ENCODE results near the gene LEMD1.

LEMD1 gene

DNA sequence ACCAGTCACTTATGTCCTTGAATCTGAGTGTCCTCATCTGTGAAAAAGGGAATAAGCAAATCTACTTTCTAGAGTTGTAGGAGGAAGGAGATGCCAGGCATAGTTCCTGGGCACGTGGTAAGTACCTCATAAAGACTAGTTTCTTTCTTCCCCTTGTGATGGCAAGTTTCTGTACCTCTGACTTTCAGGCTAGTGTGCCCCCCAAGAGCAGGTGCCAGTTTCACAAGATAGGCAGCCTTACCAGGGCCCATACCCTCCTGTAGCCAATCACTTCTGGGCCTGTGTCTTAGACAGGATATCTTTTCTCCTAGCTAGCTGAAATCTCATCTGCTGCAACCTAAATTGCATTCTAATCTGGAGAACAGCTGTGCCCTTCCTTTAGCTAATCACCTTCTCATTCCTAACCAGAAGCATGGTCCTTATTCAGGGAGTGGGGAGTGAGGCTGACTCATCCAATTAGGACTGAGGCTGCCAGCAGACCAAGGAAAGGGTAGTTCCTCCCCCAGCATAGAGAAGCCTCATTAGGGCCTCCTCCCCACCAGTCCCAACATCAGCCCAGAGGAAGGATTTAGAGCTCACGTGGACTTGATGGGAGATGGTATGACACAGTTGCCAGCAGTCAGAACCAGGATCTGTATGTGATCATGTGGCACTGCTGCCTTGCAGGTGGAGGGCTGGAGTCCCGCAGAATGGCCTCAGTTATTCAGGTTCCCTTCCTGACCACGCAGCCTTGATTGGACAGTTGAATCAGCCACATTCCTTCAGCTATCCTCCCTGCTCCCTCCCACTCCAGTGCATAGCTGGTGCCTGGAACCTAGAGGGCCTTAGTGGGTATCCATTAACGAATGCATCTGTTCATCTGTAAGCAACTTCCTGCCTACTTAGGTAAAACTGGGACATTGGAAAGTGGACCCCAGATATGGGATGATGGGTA is 73.0 kb downstream of the LEMD1 start:
- no peak for TF ChIP-seq JUND (IDR thresholded peaks at IDR 0.05; ENCODE audit: low read depth)
- DNase-seq (ENCODE audit: low read depth in 1 of 2, low spot score in 1 of 2), result no peak
- in situ Hi-C loops (cut with HindIII; ENCODE audit: low pct_unique_long_range_greater_than_20kb, low sequenced_read_pairs), result no loop called here

DNA sequence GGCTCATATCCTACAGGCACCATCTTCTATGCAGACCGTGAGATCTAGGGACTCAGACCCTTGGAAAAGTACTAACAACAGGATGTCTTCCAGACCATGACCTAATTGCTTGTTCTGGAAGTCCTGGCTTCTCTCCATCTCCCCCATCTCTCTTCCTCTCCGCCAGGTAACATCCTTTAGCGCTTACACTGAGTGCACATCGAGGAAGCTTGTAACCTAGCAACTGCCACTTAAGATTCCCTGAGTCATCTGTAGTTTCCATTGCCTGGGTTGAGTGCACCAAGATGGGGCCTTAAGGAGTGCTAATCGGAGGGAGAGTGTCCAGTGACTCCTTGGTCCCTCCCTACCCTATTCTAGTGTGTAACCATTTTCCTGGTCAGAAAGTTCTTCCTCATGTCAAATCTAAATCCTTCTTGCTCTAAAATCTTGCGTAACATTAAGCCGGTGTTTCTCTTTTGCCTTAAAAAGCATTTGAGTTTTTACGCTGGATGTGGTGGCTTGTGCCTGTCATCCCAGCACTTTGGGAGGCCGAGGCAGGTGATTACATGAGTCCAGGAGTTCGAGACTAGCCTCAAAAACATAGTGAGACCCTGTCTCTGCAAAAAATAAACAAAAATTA is 74.8 kb downstream of the LEMD1 start:
- DNase-seq (ENCODE audit: low read depth in 1 of 2, low spot score in 1 of 2), result no peak
- no peak for TF ChIP-seq JUND (IDR thresholded peaks at IDR 0.05; ENCODE audit: low read depth)
- in situ Hi-C loops (cut with HindIII; ENCODE audit: low pct_unique_long_range_greater_than_20kb, low sequenced_read_pairs), result no loop called here

DNA sequence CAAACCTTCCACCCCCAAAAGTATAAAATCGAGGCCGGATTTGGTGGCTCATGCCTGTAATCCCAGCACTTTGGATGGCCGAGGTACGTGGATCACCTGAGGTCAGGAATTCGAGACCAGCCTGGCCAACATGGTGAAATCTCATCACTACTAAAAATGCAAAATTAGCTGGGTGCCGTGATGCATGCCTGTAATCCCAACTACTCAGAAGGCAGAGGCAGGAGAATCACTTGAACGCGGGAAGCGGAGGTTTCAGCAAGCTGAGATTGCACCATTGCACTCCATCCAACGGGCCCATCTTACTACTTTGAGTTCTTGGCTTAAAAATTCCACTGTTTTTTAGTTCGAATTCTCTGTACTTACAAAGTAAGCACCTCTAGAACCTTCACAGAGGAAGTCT is 76.1 kb downstream of the LEMD1 start:
- in situ Hi-C loops (cut with HindIII; ENCODE audit: low pct_unique_long_range_greater_than_20kb, low sequenced_read_pairs), result no loop called here
- no peak for TF ChIP-seq JUND (IDR thresholded peaks at IDR 0.05; ENCODE audit: low read depth)
- DNase-seq (ENCODE audit: low read depth in 1 of 2, low spot score in 1 of 2), result no peak

DNA sequence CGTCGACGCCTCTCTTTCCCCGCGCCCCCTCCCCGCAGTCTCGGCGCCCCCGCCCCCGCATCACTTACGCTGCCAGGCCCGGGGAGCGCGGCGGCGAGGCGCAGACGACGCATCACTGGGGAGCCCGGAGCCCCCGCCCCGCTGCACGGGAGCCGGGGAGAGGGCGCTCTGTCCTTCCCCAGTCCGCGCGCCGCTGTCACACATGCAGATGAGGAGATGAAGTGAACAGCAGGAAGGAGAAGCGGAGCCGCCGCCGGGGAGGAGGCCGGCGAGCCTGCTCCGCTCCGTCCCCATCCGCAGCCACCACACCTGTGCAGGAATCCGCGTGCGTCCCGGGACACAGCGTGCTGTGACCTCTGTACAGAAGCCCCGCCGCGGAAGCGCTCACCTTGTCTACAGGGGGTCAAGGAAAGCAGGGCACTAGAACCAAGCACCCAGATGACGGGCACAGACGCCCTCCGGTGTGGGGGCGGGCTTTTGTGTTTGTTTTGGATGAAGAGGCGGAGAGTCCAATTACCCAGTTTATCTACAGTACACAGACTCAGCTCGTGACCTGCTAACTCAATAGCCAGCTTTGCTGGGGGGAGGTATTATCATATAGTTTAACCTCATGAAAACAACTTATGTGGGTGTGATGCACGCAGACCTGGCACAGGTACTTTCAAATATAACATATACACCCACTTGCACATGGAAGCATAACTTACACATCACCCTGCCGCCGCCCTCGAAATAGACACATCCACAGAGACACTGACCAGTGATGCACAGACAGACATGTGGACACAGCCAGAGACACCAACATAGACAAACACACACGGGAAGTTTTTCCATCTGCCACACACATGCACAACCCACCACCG is 77.6 kb downstream of the LEMD1 start:
- in situ Hi-C loops (cut with HindIII; ENCODE audit: low pct_unique_long_range_greater_than_20kb, low sequenced_read_pairs), result no loop called here
- DNase-seq (ENCODE audit: low read depth in 1 of 2, low spot score in 1 of 2), result peak; percentile 39 to 50
- TF ChIP-seq JUND (IDR thresholded peaks at IDR 0.05; ENCODE audit: low read depth), result no peak

DNA sequence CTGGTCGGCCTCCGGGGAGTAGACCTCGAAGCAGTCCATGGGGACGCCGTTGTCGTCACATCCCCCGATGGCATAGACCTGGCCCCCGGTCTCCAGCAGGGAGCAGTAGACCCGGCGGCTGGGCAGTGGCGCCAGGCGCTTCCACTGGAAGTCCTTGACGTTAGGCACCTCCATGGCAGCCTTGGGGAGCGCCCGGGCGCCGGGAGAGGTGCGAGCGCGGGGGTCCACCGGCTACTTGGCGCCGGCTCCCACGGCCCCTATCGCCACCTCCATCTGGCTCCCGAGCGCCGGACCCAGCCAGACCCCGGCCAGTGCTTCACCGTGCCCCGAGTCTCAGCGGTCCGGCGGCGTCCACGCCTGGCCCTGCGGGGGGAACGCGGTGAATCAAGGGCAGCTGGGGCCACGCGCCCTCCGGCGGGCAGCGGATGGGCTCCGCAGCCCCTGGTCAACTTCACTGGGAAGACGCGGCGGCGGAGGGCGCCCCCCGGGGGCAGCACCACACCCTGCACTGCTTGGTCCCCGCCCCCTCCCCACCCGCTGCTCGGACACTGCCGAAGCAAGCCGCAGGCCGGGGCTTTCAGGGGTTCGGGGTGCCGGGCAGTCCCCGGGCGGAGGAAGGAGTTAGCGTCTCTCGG is 78.3 kb downstream of the LEMD1 start:
- in situ Hi-C loops (cut with HindIII; ENCODE audit: low pct_unique_long_range_greater_than_20kb, low sequenced_read_pairs), result no loop called here
- no peak for DNase-seq (ENCODE audit: low read depth in 1 of 2, low spot score in 1 of 2)

DNA sequence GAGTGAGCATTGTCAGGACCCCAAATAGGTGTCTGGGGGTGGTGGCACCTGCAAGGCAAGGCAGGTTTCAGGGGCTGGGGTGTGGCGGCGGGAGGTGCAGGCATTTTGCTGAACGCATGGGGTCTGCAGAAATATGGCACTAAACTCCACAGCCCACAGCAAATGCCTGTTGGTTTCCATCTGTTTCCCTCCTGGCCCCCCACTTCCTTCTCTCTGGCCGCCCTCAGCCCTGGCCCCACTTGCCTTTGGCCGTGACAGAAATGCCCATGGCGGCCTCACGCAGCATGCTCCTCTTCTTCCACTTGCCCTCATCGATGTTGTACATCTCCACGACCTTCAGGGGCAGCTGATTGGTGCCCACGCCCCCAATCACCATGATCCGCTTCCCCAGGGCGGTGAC is 78.9 kb downstream of the LEMD1 start:
- in situ Hi-C loops (cut with HindIII; ENCODE audit: low pct_unique_long_range_greater_than_20kb, low sequenced_read_pairs), result no loop called here
- TF ChIP-seq JUND (IDR thresholded peaks at IDR 0.05; ENCODE audit: low read depth), result no peak
- DNase-seq (ENCODE audit: low read depth in 1 of 2, low spot score in 1 of 2), result no peak

More for the DNA sequence above, 78.3 kb downstream of the LEMD1 start:
- TF ChIP-seq JUND (IDR thresholded peaks at IDR 0.05; ENCODE audit: low read depth), result no peak

DNA sequence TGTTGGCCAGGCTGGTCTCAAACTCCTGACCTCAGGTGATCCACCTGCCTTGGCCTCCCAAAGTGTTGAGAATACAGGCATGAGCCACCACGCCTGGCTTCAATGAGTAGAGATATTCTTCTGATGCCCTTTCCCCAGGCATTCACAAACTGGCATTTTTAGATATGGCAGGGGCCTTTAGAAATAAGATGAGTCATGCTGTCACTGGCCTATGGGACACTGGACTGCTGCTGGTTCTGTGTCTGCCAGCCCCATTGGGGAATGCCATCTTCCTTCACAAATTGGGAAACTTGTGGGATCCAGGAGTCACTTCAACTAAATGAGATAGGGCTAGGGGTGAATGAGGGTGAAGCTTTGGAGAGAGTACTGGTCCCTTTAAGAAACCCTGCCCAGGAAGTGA is 81.2 kb downstream of the LEMD1 start:
- TF ChIP-seq JUND (IDR thresholded peaks at IDR 0.05; ENCODE audit: low read depth), result no peak
- in situ Hi-C loops (cut with HindIII; ENCODE audit: low pct_unique_long_range_greater_than_20kb, low sequenced_read_pairs), result no loop called here
- DNase-seq (ENCODE audit: low read depth in 1 of 2, low spot score in 1 of 2), result no peak

- no peak for TF ChIP-seq JUND (IDR thresholded peaks at IDR 0.05; ENCODE audit: low read depth)
- no peak for DNase-seq (ENCODE audit: low read depth in 1 of 2, low spot score in 1 of 2)
- in situ Hi-C loops (cut with HindIII; ENCODE audit: low pct_unique_long_range_greater_than_20kb, low sequenced_read_pairs), result no loop called here
Measured at GRCh38 chr1:205339717-205340116, 82.1 kb downstream of the LEMD1 start.

DNA sequence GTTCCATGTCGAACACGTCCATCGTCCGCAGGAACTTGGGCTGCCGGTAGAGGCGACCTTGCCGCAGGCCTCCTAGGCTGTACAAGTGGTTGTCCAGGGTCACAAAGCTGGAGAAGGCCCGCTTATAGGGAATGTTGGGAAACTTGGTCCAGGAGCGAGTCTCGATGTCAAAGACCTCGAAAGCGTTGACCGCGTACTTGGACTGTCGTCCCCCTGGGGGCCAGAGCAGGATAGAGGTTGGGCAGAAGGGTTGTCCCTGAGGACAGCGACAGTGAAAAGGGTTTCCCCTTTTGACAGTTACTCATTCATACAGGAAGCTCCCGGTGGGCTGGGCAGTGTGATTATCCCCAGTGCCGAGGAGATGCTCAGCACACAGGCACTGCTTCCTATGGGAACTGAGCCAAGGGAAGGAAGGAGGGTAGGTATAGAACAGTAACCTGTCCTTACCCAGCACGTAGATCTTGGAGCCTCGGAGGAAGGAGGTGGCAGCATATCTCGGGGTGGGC is 82.6 kb downstream of the LEMD1 start:
- in situ Hi-C loops (cut with HindIII; ENCODE audit: low pct_unique_long_range_greater_than_20kb, low sequenced_read_pairs), result no loop called here
- DNase-seq (ENCODE audit: low read depth in 1 of 2, low spot score in 1 of 2), result no peak
- no peak for TF ChIP-seq JUND (IDR thresholded peaks at IDR 0.05; ENCODE audit: low read depth)

DNA sequence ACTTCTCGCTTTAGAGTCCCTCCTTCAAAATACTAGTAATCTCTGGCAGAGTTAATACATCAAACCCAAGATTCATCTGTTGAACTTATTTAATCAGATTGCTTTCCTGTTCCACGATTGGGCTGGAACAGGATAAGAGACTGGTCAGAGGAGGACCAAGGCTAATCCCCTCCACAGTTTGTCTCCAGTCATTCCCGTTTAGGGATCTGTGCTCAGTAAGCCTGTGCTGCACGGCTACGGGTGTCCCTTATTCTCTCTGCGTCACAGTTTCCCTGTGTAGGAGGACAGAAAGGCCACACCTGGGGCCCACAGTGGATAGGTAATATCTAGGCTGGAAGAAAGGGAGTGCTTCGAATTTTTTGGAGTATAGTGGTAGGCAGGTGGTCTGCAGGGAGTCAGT is 83.8 kb downstream of the LEMD1 start:
- no peak for TF ChIP-seq JUND (IDR thresholded peaks at IDR 0.05; ENCODE audit: low read depth)
- DNase-seq (ENCODE audit: low read depth in 1 of 2, low spot score in 1 of 2), result no peak
- in situ Hi-C loops (cut with HindIII; ENCODE audit: low pct_unique_long_range_greater_than_20kb, low sequenced_read_pairs), result no loop called here

DNA sequence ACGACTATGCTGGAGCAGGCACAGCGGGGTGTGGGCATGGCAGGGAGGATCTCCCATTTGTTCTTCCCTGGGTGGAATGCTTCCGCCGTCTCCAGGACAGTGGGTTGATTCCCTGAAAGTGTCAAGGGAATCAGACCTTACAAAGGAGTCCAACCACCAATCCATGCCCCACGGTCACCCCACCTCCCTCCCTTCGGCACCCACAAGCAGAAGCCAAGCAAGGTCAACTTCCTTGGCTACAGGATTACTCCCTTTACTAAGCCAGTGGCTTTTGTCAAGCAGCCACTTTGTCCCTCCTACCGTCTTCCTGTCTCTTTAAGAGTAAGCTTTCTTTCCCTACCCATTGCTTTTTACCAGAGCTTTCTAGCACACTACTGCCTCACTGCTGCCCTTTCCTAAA is 84.4 kb downstream of the LEMD1 start:
- in situ Hi-C loops (cut with HindIII; ENCODE audit: low pct_unique_long_range_greater_than_20kb, low sequenced_read_pairs), result no loop called here
- no peak for DNase-seq (ENCODE audit: low read depth in 1 of 2, low spot score in 1 of 2)
- TF ChIP-seq JUND (IDR thresholded peaks at IDR 0.05; ENCODE audit: low read depth), result no peak

DNA sequence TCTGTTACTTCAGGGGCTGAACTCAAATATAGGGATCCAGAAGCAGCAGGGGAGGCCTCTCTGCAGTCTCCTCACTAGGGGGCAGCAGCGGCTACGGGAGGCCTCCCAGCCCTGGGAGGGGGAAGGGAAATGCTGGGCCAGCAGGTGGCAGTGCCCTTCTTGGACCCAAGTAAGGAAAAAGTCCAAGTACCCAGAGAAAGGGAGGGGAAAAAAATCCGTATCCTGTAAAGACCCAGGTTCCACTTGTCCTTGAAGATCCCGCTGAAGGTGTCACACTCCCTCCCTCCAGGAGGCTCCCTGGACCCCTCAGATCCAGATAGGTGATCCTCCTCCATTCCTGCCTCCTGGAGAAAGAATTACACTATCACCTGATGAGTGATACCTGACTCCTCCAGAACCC is 86.2 kb downstream of the LEMD1 start:
- peak; percentile 83 to 91 for DNase-seq (ENCODE audit: low read depth in 1 of 2, low spot score in 1 of 2)
- in situ Hi-C loops (cut with HindIII; ENCODE audit: low pct_unique_long_range_greater_than_20kb, low sequenced_read_pairs), result no loop called here
- no peak for TF ChIP-seq JUND (IDR thresholded peaks at IDR 0.05; ENCODE audit: low read depth)
